Central memory CD4-positive, alpha-beta T cell (primary cell): Measurements from ENCODE around the gene NRN1L.
"Not testable (repeated sequence)": the region's sequence is repeated elsewhere in the genome, so short reads cannot be mapped to it uniquely, and the experiment has no call there.

ENCODE experiments used
- DNase-seq: peaks from one replicate; pipeline ENCODE4 v3.0.0; 2022

The NRN1L gene

DNA sequence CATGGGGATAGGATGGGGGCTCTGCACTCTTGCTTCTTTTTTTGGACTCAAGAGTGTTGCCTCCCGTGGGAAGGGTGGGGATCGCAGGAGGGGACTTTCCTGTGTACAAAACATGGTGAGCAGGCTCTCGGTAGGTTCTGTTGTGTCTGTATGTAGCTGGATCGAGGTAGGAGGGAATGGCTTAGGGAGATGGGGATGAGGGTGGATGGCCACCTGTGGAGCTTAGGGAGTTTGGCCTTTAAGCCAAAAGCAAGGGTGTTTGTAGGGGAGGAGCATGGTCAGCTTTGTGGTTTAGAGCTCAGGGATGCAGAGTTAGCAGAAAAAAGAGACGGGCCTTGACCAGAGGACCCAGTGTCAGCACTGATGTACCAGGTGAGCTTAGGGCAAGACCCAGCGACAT lies 22.8 kb upstream of the NRN1L start:
- no peak for DNase-seq

DNA sequence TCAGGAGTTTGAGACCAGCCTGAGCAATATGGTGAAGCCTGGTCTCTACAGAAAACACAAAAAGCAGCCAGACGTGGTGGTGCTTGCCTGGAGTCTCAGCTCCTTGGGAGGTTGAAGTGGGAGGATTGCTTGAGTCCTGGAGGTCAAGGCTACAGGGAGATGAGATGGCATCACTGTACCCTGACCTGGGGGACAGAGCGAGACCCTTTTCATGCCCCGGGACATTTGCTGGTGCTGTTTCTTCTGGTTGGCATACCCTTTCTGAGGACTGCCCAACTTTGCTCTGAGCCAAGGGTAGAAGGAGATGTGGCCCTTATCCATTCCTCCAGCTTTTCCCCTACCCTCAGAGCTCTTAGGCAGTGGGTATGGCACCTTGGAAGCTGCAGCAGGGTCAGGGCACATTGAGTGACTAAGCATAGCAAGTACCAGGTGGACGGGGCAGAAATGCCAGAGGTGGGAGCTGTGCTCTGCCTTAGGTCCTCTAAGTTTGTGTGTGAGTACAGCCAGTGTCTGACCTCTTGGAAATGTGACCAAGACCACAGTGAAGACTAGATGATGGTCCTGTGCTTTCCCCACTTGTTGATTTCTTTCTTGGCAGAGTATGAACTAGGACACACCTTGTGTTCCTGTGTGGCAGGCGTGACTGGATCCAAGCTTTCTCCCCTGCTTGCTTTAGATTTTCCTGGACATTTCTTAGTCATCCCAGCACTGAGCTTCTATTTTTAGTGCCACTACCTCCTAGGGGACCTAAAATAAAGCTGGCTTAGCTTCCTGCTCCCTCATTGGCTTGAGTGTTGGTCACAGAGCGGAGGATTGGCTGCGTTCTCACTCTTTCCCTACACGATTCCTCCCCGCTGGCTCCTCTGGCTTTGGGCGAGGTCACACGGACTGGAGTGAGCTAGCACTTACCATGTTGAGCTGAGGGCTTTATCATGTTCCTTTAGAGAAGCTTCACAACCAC lies 21.8 kb upstream of the NRN1L start:
- DNase-seq: no peak

DNA sequence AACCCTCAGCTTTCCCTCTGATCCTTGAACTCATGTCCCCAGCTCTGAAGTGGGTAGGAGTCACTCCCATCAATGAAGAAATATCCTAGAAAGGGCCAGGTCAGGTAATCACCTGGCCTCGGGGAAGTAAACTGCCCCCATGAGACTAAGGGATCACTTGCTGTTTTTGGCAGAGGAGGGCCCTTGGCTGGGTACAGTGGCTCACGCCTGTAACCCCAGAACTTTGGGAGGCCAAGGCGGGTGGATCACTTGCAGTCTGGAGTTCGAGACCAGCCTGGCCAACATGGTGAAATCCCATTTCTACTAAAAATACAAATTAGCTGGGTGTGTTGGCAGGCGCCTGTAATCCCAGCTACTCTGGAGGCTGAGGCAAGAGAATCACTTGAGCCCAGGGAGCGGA lies 20.6 kb upstream of the NRN1L start:
- not testable (repeated sequence) for DNase-seq

DNA sequence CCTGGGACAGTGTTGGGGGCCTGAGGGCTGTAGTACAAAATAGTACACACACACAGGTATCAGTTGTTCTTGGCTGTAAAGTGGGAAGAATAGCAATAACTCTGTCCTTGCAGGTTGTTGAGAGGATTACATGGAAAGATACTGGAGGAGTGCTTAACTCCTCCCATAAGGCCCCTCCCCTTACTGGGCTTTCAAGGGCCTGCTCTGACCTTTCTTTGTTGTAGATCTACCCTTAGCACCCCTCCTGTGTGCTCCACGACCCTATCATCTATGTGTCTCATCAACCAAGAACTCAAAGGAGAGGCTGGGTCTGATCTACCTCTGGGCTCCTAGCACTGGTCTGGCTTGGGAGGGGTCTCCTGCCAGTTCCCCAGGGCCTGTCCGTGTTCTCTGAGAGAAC lies 20.1 kb upstream of the NRN1L start:
- DNase-seq: no peak

DNA sequence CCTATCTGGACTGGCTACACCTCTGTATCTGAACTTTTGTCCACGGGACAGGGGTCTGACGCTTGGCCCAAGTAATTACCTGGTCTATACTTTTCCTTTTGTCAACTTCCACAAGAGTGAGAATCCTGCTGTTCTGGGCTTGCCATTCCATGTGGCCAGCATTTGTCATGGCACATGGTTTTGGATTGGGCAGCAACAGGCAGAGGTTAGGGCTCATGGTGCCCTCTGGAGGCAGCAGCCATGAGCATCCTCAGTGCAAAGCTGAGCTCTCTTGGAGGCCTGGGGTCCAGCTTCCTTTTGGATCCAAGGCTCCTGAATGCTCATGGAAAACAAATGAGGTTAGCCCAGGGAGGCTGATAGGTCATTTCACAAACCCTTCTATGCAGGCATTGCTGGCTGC lies 19.4 kb upstream of the NRN1L start:
- no peak for DNase-seq

DNA sequence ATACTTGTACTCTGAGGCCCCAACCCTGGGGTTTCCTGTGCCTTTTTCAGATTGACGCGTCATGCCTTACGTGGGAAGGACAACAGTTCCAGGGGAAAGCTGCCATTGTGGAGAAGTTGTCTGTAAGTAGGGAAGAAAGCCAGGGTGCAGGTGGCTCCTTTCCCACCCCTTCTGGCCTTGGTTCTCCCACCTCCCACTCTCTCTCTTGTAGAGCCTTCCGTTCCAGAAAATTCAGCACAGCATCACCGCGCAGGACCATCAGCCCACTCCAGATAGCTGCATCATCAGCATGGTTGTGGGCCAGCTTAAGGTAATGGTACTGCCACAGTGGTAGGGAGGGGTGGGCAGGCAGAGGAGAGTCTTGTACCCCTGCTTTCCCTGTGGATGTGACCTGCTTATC lies 16.4 kb upstream of the NRN1L start:
- no peak for DNase-seq

DNA sequence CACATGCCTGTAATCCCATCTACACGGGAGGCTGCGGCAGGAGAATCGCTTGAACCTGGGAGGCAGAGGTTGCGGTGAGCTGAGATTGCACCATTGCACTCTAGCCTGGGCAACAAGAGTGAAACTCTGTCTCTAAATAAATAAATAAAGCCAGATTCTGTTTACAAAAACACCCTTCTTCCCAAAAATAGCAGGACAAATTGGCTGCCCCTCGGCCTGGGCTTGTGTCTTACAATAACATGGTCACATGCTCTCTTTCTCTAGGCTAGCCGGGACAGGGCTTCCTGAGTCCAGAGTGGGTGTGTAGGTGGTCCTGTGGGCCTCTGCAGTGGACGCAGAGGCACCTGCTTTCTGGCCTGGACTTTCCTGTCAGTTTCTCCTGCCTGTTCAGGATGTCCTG lies 15.0 kb upstream of the NRN1L start:
- DNase-seq: no peak

DNA sequence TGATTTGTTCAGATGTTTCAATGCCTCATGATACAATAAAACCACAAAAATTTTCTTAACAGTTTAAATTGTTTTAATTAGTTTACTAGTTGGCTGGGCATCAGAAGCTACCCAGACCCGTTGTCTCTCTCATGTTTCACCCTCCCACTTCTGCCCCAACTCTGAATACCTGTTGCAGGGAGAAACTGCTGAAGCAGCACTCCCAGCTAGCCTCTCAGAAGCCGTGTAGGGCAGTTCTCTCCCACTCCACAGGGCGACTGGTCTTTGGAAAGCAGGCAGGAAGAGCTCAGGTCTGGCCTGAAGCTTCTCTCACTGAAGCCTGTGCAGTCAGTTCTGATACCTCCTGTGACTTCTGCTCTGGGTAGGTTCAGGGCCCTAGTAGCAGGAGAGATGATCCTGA lies 13.4 kb upstream of the NRN1L start:
- no peak for DNase-seq

DNA sequence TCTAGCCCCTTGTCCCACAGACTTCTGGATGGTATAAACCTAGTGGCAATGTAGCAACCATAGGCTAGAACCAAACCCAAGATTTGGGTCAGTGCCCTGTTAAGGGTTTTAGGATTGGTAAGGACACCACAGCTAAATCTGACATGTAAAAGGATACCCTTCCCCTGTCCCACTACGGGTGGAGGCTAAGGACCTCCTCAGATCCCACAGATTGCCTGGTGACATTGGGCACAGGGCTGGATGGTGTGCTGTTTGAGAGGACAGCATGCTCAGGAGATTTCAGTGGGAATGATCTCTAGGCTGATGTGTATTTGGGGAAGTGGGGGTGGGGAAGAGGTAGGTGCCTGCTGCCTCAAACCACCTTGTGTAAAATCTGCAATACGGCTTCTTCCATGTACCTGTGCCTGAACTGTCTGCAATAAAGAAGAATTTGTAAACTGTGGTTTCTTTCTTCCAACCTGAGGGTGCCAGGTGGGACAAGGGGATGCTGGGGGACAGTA lies 12.5 kb upstream of the NRN1L start:
- DNase-seq: no peak

DNA sequence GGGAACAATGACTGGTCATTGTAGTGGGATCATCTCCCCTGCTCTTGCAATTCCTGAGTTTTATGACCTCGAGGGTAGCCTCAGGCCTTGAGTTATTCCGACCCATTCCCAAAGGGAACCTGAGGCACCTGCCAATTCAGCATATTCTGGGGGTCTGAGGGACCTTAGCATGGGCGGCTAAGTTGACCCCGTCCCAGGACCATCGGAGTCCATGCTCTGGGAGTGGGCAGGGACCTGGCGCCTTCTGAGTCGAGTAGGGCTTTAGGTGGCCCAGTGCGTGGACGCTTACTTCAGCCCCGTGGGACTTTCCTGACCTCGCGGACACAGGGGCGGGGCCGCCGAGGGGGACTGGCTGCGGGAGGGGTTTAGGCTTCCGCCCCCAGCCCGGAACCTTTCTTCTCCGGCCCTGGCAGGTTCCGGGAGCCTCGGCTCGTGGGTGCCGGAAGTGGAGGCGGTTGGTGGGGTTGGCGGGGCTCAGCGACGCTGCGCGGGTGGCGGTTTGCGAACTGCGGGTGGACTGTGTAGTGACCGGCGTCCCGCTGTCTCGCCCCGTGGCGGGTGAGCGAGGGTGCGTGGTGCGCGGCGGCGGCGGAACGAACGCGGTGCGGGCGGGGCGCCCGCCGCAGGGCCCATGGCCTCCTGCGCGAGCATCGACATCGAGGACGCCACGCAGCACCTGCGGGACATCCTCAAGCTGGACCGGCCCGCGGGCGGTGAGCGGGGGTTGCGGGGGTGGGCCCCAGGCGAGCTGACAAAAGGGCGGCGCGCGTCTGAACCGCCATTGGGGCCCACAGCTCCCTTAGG lies 11.9 kb upstream of the NRN1L start, which contains the start of gene EDC4:
Gene EDC4, plus strand, starts transcription at position 422 of the 804 bp plus-strand sequence. Its CDS starts 210 bp downstream, at position 632.
- DNase-seq: peak; percentile 81

DNA sequence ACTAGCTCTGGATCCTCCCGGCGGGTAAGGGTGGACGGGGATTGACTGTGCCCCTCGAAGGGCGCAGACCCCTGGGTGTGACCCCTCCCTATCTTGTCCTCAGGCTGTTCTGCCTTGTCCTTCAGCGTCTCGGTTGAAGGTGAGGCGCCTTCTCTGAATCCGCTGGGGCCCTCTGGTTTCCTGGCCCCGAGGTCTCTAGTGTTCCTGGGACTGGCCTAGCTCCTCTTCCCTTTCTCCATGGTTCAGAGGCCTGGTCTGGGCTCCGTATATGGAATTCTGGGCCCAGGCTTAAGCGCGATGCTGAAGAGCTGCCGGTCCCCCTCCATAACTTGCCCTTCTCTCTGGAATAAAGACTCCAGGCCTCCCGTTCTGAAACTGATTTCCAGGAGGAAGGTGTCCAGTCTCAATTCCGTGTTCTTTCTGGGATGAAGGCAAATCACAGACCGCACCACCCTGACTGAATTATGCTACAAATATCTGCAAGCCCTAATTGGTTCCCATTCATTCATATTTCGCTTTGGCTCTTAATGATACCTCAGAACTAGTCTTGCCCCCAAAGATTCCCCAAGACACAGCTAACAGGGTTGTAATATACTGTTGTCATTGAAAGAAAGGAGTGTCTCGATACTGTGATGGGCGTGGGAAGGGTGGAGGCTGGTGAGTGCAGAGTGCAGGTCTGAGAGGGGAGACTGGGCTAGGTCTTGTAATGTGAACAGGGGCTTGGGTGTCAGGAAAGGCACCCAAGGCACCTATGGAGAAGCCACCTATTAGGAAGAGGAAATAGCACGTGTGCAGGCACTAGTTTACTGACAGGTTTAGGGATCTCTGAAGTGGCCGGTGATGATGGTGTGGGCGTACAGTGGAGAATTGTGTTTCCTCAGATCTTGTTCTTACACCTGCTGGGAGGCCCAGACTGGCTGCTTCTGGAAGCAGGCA lies 11.0 kb upstream of the NRN1L start:
- DNase-seq: no peak

DNA sequence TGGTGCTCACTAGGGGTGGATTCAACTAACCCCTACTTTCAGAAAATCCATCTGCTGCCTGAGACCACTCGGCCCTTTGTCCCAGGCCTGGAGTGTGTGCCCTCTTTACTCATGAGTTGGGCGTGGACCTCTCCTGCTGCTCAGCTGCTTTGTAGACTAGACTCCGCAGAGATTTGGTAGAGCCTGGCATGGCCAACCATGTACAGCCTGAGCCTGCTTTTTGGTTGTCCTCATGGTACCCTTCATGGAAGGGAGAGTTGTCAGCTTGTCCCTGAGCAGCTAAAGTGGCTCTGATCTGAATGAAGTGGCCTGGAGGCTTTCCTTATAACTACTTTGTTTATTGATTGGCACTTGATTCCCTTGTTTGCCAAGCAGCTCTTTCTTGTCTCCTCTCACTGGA lies 10.3 kb upstream of the NRN1L start:
- no peak for DNase-seq

DNA sequence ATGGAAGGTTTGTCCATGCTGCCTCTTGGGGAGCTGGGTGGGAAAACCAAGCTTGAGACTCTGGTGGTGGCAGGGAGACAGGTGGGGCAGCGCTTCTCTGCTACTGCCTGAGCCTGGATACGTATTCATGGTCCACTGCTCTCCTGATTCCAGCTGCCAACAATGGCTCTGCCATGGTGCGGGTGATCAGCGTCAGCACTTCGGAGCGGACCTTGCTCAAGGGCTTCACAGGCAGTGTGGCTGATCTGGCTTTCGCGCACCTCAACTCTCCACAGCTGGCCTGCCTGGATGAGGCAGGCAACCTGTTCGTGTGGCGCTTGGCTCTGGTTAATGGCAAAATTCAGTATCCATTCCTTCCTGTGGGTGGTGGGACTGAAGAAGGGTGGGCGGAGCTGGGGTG lies 7.6 kb upstream of the NRN1L start:
- DNase-seq: no peak

DNA sequence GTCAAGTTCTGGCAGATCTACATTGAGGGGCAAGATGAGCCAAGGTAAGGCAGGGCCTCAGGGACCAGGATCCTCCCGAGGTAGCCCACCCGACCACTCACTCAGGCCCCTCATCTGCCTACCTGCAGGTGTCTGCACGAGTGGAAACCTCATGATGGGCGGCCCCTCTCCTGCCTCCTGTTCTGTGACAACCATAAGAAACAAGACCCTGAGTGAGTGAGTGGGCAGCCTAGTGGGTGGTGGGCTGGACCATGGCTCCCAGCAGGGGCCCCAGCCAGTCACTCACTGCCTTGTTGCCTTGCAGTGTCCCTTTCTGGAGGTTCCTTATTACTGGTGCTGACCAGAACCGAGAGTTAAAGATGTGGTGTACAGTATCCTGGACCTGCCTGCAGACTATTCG lies 6.5 kb upstream of the NRN1L start:
- DNase-seq: no peak

DNA sequence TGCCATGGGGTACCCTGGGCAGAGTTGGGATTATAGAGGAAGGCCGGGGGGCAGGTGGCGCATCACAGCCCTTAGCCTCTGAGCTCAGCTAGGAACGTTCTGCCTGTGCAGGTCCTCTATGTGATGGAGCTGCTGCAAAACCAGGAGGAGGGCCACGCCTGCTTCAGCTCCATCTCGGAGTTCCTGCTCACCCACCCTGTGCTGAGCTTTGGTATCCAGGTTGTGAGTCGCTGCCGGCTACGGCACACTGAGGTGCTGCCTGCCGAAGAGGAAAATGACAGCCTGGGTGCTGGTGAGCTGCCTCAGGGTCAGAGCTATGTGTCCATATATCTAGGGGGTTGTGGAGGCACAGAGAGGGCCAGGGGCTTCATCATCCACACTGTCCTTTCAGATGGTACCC lies 5.8 kb upstream of the NRN1L start:
- no peak for DNase-seq

DNA sequence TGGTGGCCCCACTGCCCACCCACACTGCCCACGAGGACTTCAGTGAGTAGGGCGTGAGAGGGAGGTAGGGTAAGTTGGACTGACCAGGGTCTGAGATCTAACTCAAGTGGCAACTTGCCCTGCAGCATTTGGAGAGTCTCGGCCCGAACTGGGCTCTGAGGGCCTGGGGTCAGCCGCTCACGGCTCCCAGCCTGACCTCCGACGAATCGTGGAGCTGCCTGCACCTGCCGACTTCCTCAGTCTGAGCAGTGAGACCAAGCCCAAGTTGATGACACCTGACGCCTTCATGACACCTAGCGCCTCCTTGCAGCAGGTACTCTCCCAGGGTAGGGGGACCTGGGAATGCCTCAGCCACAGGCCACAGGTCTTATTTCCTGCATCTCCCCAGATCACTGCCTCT lies 5.2 kb upstream of the NRN1L start:
- DNase-seq: no peak

DNA sequence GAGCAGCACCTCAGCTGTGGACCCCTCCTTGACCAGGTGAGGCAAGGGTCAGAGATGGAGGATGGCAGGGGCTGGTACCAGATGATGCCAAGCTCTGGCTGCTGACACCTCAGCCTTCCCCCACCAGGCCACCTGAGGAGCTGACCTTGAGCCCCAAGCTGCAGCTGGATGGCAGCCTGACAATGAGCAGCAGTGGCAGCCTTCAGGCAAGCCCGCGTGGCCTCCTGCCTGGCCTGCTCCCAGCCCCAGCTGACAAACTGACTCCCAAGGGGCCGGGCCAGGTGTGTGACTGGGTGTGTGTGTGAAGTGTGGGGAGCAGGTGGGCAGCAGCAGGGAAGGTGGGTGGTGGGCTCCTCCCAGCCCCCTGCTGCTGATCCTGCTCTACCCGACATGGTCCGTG lies 4.7 kb upstream of the NRN1L start:
- DNase-seq: no peak

DNA sequence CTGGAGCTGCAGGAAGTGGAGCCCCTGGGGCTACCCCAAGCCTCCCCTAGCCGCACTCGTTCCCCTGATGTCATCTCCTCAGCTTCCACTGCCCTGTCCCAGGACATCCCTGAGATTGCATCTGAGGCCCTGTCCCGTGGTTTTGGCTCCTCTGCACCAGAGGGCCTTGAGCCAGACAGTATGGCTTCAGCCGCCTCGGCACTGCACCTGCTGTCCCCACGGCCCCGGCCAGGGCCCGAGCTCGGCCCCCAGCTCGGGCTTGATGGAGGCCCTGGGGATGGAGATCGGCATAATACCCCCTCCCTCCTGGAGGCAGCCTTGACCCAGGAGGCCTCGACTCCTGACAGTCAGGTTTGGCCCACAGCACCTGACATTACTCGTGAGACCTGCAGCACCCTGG lies 4.1 kb upstream of the NRN1L start:
- no peak for DNase-seq

DNA sequence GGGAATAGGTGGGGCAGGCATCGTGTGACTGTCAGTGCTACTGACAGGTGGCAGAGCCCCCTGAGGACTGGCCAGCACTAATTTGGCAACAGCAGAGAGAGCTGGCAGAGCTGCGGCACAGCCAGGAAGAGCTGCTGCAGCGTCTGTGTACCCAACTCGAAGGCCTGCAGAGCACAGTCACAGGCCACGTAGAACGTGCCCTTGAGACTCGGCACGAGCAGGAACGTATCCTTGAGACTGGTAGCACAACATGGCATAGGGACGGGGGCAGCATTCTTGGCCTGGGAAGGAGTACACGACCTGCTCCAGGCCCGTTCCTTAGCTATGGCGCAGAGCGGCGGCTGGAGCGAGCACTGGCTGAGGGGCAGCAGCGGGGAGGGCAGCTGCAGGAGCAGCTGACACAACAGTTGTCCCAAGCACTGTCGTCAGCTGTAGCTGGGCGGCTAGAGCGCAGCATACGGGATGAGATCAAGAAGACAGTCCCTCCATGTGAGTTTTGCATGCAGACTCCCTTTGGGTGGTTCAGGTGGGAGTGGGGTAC lies 3.0 kb upstream of the NRN1L start:
- no peak for DNase-seq

DNA sequence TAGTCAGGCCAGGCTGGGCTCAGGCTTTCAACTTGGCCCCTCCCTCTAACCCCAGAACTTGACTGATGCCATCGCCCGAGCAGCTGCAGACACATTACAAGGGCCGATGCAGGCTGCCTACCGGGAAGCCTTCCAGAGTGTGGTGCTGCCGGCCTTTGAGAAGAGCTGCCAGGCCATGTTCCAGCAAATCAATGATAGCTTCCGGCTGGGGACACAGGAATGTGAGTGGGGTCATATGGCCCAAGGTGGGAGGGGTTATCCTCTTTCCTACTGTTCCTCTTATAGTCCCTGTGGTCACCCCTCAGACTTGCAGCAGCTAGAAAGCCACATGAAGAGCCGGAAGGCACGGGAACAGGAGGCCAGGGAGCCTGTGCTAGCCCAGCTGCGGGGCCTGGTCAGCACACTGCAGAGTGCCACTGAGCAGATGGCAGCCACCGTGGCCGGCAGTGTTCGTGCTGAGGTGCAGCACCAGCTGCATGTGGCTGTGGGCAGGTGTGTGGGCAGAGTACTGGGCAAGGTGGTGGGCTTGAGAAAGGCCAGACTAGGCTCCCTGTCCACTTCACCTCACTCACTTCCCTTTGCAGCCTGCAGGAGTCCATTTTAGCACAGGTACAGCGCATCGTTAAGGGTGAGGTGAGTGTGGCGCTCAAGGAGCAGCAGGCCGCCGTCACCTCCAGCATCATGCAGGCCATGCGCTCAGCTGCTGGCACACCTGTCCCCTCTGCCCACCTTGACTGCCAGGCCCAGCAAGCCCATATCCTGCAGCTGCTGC lies 2.1 kb upstream of the NRN1L start:
- DNase-seq: no peak

DNA sequence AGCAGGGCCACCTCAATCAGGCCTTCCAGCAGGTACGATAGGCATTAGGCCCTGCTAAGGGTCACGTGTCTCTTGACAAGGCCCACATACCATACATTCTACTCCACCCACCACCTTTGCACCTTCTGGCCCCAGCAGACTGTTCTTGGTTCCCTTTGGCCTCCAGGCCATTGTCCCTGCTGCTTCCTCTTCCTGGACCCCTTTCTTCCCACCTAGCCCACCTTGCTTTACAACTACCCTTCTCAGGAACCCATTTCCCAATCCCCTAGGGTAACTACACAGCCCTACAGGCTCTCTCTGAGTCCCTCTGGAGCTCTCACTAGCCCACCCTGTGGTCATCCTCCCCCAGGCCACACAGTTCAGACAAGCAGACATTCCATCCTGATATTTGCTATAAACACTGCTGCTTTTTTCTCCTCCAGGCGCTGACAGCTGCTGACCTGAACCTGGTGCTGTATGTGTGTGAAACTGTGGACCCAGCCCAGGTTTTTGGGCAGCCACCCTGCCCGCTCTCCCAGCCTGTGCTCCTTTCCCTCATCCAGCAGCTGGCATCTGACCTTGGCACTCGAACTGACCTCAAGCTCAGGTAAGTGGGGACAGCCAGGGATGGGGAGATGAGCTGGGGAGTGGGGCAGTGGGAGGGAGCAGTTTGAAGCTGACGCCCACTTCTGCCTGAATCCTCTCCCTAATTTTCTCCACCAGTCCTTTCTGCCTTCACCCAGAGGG lies 1.4 kb upstream of the NRN1L start:
- no peak for DNase-seq
